ENCODE data around the gene COPZ2. TPM values are rescaled to one million over a fixed set of nuclear protein-coding genes. Genes with fewer than 3 reads are reported as not detected.

The COPZ2 gene
- total RNA-seq, 2 experiments from 2014 or later, result 5.1 to 5.5 TPM

DNA sequence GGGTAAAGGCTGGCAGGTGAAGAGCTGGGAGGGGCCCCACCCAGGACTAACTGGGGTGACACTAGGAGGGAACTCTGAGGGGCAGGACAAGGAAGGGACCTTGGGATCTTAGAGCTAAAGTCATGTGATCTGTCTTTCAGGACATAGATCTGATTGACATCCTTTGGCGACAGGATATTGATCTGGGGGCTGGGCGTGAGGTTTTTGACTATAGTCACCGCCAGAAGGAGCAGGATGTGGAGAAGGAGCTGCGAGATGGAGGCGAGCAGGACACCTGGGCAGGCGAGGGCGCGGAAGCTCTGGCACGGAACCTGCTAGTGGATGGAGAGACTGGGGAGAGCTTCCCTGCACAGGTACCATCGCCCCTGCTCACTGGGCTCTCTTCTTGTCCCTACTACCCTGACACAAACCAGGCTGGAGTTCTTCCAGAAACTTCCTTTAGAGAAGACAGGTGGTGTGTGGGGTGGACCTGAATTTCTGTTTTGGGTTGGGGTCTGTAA is 18.7 kb upstream of the COPZ2 start:
- peaks cover 44% of the 10 kb centered on the region for H3K4me1 Mint-ChIP-seq (ENCODE audit: low read depth)
- ATAC-seq, result no peak
- H3K9me3 Mint-ChIP-seq (ENCODE audit: insufficient read depth), result no peaks in the 10 kb centered on the region
- DNase-seq, result no peak
- H3K4me3 Mint-ChIP-seq, result no peak overlapping the region
- peak overlapping the region; percentile 53 for H3K27ac Mint-ChIP-seq
- ChIA-PET POLR2A (interaction anchor here (1.2 kb wide), 1 partner anchor 9 kb away, joined by 5 read pairs; no protein-coding TSS in a partner anchor), CTCF (interaction anchor here (1.1 to 3.1 kb wide), 4 partner anchors 12 to 30 kb away, joined by 4 to 15 read pairs (median 8); no protein-coding TSS in a partner anchor)
- H3K36me3 Mint-ChIP-seq (ENCODE audit: low read depth), result peaks cover 79% of the 10 kb centered on the region
- H3K27me3 Mint-ChIP-seq (ENCODE audit: low read depth), result no peaks in the 10 kb centered on the region

DNA sequence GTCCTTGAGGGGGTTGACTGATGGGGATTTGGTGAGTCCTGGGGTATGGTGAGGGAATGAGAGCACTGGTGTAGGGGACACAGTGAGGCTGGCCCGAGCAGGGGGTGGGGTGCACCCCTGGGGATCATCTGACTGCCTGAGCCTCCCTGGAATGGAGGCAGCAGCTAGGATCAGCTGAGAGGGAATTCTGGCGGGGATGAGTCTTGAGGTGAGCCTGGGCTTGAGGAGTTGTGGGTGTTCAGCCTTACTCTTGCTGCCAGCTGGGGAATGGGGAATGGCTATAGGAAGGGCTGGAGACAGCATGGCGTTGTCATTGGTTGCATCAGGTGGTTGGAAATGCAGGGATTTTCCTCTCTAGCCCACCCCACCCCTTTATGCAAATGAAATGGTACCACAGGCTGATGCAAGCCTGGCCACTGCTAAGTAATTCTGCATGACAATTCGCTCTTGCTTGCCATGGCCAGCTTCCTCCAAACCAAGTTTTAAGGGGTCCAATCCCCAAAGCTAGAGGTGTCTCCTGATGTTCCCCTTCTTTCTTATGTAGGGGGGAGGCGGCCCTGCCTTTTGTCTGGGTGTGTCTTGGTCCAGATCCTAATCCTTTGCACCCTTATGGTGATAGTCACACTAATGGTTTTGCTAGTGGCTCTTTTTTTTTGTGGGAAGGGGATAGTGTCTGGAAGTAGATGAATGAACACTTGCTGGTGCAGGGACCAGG is 18.1 kb upstream of the COPZ2 start:
- Mint-ChIP-seq H3K27ac (peak overlapping the region; percentile 74), H3K4me1 (ENCODE audit: low read depth) (peaks cover 50% of the 10 kb centered on the region), H3K4me3 (no peak overlapping the region), H3K27me3 (ENCODE audit: low read depth) (no peaks in the 10 kb centered on the region), H3K9me3 (ENCODE audit: insufficient read depth) (no peaks in the 10 kb centered on the region), H3K36me3 (ENCODE audit: low read depth) (peaks cover 81% of the 10 kb centered on the region)
- ATAC-seq (no peak), DNase-seq (no peak)
- ChIA-PET CTCF (interaction anchor here (1.1 to 2.7 kb wide), 6 partner anchors 11 to 30 kb away, joined by 3 to 15 read pairs (median 4); no protein-coding TSS in a partner anchor), POLR2A (interaction anchor here (1.2 kb wide), 1 partner anchor 8 kb away, joined by 5 read pairs; no protein-coding TSS in a partner anchor)

DNA sequence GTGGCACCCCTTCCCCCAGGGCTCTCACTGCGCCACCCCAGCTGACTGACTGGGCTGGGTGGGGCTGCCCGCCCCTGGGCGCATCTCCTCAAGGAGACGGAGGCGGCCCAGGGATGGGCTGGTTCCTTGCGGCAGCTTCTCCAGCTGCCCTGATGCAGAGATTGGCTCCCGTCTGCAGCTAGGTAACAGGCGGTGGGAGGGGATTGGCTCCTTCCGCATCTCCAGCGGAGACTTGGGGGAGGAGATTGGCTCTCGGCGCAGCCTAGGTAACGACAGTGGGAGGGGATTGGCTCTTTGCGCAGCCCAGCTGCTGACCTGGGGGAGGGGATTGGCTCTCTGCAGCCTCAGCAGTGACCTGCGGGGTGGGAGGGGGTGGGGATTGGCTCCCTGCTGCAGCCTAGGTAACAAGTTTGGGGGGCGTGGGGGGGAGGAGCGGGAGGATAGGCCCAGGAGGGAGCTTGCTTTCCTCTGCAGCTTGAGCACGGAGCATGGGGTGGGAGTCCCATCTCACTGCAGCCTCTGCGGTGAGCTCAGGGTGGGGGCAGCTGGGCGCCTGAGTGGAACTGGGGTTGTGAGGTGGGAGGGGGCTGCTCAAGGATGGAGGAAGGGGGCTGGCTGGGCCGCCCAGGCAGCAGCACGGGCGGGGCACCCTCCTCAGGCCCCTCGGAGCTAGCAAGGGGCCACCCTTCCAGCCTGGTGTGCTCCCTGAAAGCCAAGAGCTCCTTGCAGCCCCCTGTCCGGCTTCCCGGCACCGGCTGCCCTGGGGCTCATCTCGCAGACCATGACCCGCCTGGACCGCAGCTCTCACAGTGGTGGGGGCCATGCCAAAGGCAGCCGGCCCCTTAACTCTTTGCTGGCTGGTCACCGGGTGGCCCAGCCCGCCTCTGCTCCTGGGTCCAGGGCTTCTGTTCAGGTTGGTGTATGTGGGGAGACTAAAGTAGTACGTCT is 16.9 kb upstream of the COPZ2 start:
- H3K36me3 Mint-ChIP-seq (ENCODE audit: low read depth), result peaks cover 79% of the 10 kb centered on the region
- ChIA-PET POLR2A (no interaction called here), CTCF (interaction anchor here (0.8 to 2.7 kb wide), 5 partner anchors 12 to 28 kb away, joined by 3 to 15 read pairs (median 3); no protein-coding TSS in a partner anchor)
- DNase-seq (no peak), ATAC-seq (no peak)
- peak overlapping the region; percentile 74 for H3K27ac Mint-ChIP-seq
- no peak overlapping the region for H3K4me3 Mint-ChIP-seq
- H3K4me1 Mint-ChIP-seq (ENCODE audit: low read depth), result peaks cover 62% of the 10 kb centered on the region
- H3K9me3 Mint-ChIP-seq (ENCODE audit: insufficient read depth), result no peaks in the 10 kb centered on the region
- H3K27me3 Mint-ChIP-seq (ENCODE audit: low read depth), result no peaks in the 10 kb centered on the region

DNA sequence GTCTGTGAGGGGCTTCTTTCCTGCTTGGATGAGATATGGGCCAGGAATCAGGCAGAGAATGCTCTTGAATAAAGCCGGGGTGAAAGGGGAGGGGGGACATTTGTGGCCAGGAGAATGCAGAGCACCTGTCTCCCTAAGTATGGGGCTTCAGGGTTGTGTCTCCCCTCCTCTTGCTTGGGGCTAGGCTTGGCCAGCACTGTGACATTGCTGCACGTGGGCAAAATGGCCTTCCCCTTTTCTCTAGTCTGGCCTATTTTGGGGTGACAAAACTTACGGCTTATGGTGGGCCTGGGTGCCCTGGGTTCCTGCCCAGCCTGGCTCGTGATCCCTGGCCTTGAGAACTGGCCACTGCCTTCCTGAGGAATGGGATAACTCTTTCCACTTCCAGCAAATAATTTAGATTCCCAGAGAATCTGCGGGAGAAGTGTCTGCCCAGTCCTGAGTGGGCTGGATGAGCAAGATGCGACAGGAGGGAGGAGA is 16.2 kb upstream of the COPZ2 start:
- Mint-ChIP-seq H3K4me1 (ENCODE audit: low read depth) (peaks cover 68% of the 10 kb centered on the region), H3K27ac (peak overlapping the region; percentile 9), H3K9me3 (ENCODE audit: insufficient read depth) (no peaks in the 10 kb centered on the region), H3K36me3 (ENCODE audit: low read depth) (peaks cover 74% of the 10 kb centered on the region), H3K27me3 (ENCODE audit: low read depth) (no peaks in the 10 kb centered on the region), H3K4me3 (no peak overlapping the region)
- ATAC-seq (no peak), DNase-seq (no peak)
- CTCF ChIA-PET, result interaction anchor here (0.8 kb wide), 1 partner anchor 26 kb away, joined by 3 read pairs; no protein-coding TSS in a partner anchor
- POLR2A ChIA-PET, result no interaction called here

DNA sequence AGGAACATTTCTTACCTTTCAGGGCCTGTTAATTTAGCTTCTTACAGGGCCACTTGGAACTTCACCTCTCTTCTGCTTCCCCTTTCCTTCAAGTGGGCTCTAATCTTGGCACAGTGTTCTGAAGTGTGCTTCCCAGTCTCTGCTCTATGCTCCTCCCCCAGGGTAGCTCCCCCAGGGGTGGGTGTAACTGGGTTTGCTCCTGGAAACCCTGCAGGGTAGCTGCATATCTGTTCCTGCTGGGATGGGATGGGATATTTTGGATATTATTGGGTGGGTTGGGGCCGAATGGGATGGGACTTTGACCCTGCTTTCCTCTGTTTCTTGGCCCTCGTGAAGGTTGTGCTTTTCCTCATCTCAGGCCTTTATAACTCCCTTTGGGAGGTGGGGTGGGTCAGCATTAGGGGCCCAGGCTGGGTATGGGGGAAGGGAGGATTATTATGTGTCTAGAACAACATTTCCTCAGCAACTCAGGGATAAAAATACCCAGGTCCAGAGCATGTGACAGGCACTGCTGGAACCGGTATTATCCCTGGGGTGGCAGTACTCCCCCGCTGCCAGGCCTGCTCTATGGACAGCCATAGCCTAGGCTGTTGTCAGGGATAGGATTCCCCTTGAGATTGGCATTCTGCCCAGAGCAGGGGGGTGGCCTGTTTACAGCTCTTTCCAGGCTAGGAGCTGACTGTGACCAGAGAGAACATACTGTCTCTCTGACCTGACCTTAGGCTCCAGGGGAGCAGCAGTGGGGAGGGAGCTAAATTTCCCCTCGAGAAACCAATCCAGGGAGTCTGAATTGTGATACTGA is 15.6 kb upstream of the COPZ2 start:
- ChIA-PET CTCF (interaction anchor here (0.9 to 1.8 kb wide), 4 partner anchors 17 to 104 kb away, joined by 3 to 11 read pairs (median 4); no protein-coding TSS in a partner anchor), POLR2A (no interaction called here)
- no peak overlapping the region for H3K4me3 Mint-ChIP-seq
- no peak for ATAC-seq
- H3K9me3 Mint-ChIP-seq (ENCODE audit: insufficient read depth), result no peaks in the 10 kb centered on the region
- H3K4me1 Mint-ChIP-seq (ENCODE audit: low read depth), result peaks cover 68% of the 10 kb centered on the region
- no peak for DNase-seq
- no peaks in the 10 kb centered on the region for H3K27me3 Mint-ChIP-seq (ENCODE audit: low read depth)
- peaks cover 69% of the 10 kb centered on the region for H3K36me3 Mint-ChIP-seq (ENCODE audit: low read depth)
- peak overlapping the region; percentile 9 for H3K27ac Mint-ChIP-seq

DNA sequence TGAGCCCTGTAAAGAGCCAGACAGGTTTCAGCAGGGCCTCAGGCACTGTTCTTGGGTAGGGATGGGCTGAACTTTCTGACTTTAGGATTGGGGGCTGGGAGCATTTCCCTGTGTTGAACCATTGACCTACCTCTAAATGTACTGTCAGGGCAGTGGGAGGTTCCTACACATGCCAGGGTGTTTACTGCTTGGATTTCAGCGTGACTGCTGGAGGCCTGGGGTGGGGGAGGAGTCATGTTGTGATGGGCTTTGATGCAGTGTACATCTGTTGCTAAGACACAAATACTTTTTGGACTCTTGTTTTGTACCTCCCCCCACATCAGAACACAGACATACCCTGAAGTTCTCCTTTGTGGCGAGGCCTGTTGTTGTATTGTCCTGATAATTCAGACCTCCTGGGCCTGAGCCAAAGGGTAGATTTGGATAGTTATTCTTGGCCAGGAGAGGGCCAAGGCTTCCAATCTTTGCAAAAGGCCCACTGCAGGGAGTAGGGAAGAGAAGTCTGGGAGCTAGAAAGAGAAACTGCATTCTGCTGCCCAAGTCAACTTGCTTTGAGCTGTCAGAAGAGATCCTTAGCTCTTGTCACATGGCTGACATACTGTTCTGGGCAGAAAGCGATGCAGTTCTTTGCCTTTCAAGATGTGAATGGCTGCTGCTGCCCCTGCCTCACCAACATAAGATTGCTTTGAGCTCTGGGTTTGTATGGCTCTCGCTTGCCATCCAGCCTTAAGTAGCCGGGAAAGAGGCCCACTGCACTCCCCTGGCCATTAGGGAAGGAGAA is 14.3 kb upstream of the COPZ2 start:
- H3K27ac Mint-ChIP-seq, result peak overlapping the region; percentile 54
- POLR2A ChIA-PET, result no interaction called here
- ATAC-seq (no peak), DNase-seq (no peak)
- no peak overlapping the region for H3K4me3 Mint-ChIP-seq
- no peaks in the 10 kb centered on the region for H3K9me3 Mint-ChIP-seq (ENCODE audit: insufficient read depth)
- H3K27me3 Mint-ChIP-seq (ENCODE audit: low read depth), result no peaks in the 10 kb centered on the region
- CTCF ChIA-PET, result interaction anchor here (0.6 to 1.8 kb wide), 6 partner anchors 16 to 211 kb away, joined by 3 to 11 read pairs (median 3); partner anchors contain the start of gene SCRN2
- peaks cover 69% of the 10 kb centered on the region for H3K4me1 Mint-ChIP-seq (ENCODE audit: low read depth)
- peaks cover 57% of the 10 kb centered on the region for H3K36me3 Mint-ChIP-seq (ENCODE audit: low read depth)

DNA sequence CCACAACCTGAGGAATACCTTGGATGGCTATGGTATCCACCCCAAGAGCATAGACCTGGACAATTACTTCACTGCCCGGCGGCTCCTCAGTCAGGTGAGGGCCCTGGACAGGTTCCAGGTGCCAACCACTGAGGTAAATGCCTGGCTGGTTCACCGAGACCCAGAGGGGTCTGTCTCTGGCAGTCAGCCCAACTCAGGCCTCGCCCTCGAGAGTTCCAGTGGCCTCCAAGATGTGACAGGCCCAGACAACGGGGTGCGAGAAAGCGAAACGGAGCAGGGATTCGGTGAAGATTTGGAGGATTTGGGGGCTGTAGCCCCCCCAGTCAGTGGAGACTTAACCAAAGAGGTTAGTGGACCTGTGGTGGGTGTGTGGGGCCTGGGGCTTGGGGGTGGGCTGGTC is 13.7 kb upstream of the COPZ2 start:
- H3K4me3 Mint-ChIP-seq, result no peak overlapping the region
- peak overlapping the region; percentile 70 for H3K27ac Mint-ChIP-seq
- no peaks in the 10 kb centered on the region for H3K9me3 Mint-ChIP-seq (ENCODE audit: insufficient read depth)
- ChIA-PET POLR2A (no interaction called here), CTCF (interaction anchor here (5.2 to 10.9 kb wide), 2 partner anchors 24 to 26 kb away, joined by 44 to 113 read pairs; no protein-coding TSS in a partner anchor)
- no peak for ATAC-seq
- peaks cover 72% of the 10 kb centered on the region for H3K4me1 Mint-ChIP-seq (ENCODE audit: low read depth)
- H3K36me3 Mint-ChIP-seq (ENCODE audit: low read depth), result peaks cover 54% of the 10 kb centered on the region
- no peak for DNase-seq
- H3K27me3 Mint-ChIP-seq (ENCODE audit: low read depth), result no peaks in the 10 kb centered on the region

DNA sequence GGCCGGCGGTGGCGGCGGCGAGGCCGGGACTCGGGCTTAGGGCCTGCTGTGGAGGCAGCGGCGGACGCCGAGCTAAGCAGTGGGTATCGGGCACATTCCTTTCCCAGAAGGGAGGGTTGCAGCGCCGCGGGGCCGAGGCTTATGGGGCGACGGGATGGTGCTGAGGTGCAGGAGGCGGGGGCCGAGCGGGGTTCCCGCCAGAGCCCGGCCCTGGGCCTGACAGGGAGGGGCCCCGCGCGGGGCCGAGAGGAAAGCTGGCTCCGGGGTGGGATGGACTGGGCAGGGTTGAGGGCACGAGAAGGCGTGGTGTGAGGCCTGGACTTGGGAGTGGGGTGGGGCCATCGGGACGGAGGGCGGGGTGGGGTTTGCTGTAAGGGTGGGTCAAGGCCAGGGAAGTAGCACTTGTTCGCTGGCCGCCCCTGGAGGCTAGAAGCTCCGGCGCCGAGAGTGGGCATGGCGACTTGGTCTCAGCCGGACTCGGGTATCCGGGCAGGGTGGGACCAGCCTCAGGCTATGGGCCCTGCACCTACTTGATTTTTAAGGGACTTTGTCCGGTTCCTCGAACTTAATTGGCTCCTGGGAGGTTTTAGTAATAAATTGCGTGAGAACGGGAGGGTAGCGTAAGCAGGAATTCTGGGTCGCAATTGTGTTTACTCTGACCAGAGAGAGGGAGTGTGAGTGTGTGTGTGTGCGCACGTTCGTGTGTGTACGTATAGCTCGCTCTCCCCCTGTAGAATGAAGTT is 11.0 kb upstream of the COPZ2 start:
- ChIA-PET POLR2A (interaction anchor here (0.6 to 3.9 kb wide), 12 partner anchors 10 to 153 kb away, joined by 3 to 17 read pairs (median 4); partner anchors contain the start of genes CBX1 and SNX11), CTCF (interaction anchor here (0.7 to 10.9 kb wide), 15 partner anchors 12 to 287 kb away, joined by 3 to 113 read pairs (median 5); partner anchors contain the start of genes CDK5RAP3 and SCRN2)
- Mint-ChIP-seq H3K36me3 (ENCODE audit: low read depth) (peaks cover 41% of the 10 kb centered on the region), H3K4me3 (peak overlapping the region; percentile 97), H3K27ac (peak overlapping the region; percentile 95), H3K27me3 (ENCODE audit: low read depth) (no peaks in the 10 kb centered on the region), H3K4me1 (ENCODE audit: low read depth) (peaks cover 61% of the 10 kb centered on the region), H3K9me3 (ENCODE audit: insufficient read depth) (no peaks in the 10 kb centered on the region)
- DNase-seq (peak; percentile 60), ATAC-seq (no peak)

DNA sequence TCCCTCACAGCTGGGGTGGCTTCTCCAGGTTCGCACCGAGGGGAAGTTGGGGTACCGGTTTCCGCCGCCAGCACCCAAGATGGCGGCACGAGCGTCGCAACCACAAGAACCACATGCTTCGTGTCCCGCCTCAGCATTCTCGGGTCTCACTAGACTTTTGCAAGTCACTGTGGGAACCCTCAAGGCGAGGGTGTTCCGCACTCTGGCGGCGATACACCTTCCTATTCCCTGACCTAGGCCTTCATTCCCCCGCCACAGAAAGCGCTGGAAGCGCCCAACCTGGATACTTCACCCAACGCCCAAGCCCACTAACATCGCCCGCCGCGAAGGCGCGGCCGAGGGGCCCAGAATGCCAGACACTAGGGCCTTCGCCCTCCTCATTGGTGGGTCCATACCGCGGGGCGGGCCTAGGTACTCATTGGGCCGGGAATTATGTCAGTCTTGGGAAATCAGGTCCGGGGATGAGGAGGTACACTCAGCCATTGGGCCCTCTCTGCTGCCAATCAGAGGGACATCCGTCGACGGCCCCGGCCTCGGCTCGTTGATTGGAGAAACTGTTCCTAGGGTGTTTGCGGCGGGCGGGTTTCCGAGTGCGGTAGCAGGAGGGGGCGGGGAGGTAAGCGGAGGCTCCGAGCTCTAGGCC is 10.3 kb upstream of the COPZ2 start, which contains the start of gene NFE2L1:
TSS of gene NFE2L1 (plus strand) at position 619 of the 643 bp plus-strand sequence. CDS start 2,760 bp downstream, outside the sequence.
- no peaks in the 10 kb centered on the region for H3K27me3 Mint-ChIP-seq (ENCODE audit: low read depth)
- ChIA-PET POLR2A (interaction anchor here (0.7 to 3.9 kb wide), 16 partner anchors 8 to 399 kb away, joined by 3 to 17 read pairs (median 4); partner anchors contain the start of genes CBX1, SNX11 and SP2), CTCF (interaction anchor here (1.0 to 10.9 kb wide), 13 partner anchors 9 to 545 kb away, joined by 3 to 113 read pairs (median 6); partner anchors contain the start of gene CDK5RAP3)
- H3K9me3 Mint-ChIP-seq (ENCODE audit: insufficient read depth), result no peaks in the 10 kb centered on the region
- DNase-seq (peak; percentile 100), ATAC-seq (peak; percentile 97)
- peak within 1 kb of the TSS; percentile 97 for H3K4me3 Mint-ChIP-seq
- H3K4me1 Mint-ChIP-seq (ENCODE audit: low read depth), result peaks cover 56% of the 10 kb centered on the region
- peak within 1 kb of the TSS; percentile 95 for H3K27ac Mint-ChIP-seq
- peaks cover 35% of the 10 kb centered on the region for H3K36me3 Mint-ChIP-seq (ENCODE audit: low read depth)

Data from activated CD8-positive, alpha-beta T cell treated with anti-CD3 and anti-CD28 coated beads, Interleukin-2, amount 10 ng/mL, durations not matched to agents 7 days and 5 days (primary cell).